IPS-11a (cell line): ENCODE measurements around the gene FMO4.
"Not testable (repeated sequence)": the region's sequence is repeated elsewhere in the genome, so short reads cannot be mapped to it uniquely, and the experiment has no call there.

Experiments used
- H3K4me3 ChIP-seq: one replicate; pipeline ENCODE4 v1.5.1; 2013; ENCODE audit warnings: low read depth, low read length, control low read depth

Gene FMO4

DNA sequence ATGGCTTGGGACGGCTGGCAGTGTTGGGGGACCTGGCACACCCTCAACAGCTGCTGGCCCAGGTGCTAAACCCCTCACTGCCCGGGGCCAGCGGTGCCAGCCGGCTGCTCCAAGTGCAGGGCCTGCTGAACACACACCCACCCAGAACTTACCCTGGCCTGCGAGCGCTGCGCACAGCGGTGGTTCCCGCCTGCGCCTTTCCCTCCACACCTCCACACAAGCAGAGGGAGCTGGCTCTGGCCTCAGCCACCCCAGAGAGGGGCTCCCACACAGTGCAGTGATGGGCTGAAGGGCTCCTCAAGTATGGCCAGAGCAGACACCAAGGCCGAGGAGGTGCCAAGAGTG lies 67.9 kb downstream of the FMO4 start:
- H3K4me3 ChIP-seq = no peak overlapping the region

DNA sequence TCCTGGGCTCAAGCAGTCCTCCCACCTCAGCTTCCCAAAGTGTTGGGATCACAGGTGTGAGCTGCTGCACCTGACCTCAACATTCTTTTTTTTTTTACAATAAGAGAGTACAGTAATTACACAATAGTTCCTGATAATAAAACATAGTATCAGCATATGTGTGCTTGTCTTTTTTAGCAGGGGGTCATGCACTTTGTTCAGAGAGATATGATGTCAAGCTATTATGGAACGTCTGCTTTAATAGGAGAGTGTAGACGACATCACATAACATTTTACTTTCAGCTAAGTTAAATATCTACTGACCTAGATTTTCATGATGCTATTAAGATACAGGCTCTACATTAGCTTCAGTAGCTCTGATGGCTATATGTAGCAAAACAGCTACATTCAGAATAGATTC lies 70.5 kb downstream of the FMO4 start:
- no peak overlapping the region for H3K4me3 ChIP-seq

DNA sequence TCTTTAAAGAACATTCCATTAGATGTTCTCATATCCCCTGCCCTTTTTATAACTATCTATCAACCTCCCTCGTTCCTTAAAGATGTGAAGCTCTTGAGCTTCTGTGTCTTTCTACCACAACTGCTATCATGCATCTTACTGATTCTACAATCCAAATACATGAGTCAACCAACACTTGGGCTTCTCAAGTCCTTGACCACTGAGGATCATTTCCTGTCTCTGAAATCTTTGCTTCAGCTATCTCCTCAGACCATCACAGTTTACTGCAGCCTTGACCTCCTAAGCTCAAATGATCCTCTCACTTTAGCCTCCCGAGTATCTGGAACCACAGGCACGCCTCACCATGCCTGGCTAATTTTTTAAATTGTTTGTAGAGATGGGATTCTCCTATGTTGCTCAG lies 75.2 kb downstream of the FMO4 start:
- no peak overlapping the region for H3K4me3 ChIP-seq

DNA sequence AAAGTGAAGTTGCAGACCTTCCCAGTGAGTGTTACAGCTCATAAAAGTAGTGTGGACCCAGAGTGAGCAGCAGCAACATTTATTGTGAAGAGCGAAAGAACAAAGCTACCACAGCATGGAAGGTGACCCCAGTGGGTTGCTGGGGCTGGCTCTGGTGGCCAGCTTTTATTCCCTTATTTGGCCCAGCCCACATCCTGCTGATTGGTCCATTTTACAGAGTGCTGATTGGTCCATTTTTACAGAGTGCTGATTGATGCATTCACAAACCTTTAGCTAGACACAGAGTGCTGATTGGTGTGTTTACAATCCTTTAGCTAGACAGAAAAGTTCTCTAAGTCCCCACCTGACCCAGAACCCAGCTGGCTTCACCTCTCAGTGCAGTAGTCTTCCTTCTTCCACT lies 76.8 kb downstream of the FMO4 start:
- not testable (repeated sequence) for H3K4me3 ChIP-seq
